Activated naive CD8-positive, alpha-beta T cell (primary cell): ENCODE results near the gene GLO1.

Source experiments
- H3K27ac Mint-ChIP-seq: one replicate; pipeline ENCODE4 v1.8.0; 2021; ENCODE audit warnings: mixed read lengths
- H3K27me3 Mint-ChIP-seq: one replicate; pipeline ENCODE4 v1.8.0; 2021; ENCODE audit warnings: mixed read lengths
- H3K36me3 Mint-ChIP-seq: one replicate; pipeline ENCODE4 v1.8.0; 2021; ENCODE audit warnings: mixed read lengths
- H3K4me1 Mint-ChIP-seq: one replicate; pipeline ENCODE4 v1.8.0; 2021; ENCODE audit warnings: low read depth, mixed read lengths
- H3K4me3 Mint-ChIP-seq: one replicate; pipeline ENCODE4 v1.8.0; 2021; ENCODE audit warnings: mild to moderate bottlenecking, mixed read lengths
- H3K9me3 Mint-ChIP-seq: one replicate; pipeline ENCODE4 v1.8.0; 2021; ENCODE audit warnings: low read depth, mixed read lengths

The GLO1 gene

DNA sequence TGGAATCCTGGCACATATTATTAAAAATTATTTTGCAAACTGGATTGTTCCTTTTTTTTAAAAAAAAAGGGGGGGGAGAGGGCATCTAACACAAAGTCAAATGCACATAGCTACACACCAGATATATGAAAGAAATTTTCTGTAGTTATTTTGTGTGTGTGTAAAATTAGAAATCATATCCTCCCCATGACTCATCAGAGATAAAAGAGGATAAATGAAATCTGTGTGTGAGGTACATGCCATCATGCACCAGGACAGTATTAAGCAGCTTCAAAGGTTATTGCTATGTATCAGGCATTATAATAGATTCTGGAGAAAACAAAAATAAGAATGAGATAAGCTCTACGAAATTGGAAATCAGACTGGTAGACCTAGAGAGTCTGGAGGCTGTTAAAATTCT lies 68.4 kb downstream of the GLO1 start:
- Mint-ChIP-seq H3K27ac (no peak overlapping the region), H3K36me3 (no peaks in the 10 kb centered on the region), H3K9me3 (no peaks in the 10 kb centered on the region), H3K27me3 (no peaks in the 10 kb centered on the region), H3K4me1 (peaks cover 56% of the 10 kb centered on the region), H3K4me3 (no peak overlapping the region)

DNA sequence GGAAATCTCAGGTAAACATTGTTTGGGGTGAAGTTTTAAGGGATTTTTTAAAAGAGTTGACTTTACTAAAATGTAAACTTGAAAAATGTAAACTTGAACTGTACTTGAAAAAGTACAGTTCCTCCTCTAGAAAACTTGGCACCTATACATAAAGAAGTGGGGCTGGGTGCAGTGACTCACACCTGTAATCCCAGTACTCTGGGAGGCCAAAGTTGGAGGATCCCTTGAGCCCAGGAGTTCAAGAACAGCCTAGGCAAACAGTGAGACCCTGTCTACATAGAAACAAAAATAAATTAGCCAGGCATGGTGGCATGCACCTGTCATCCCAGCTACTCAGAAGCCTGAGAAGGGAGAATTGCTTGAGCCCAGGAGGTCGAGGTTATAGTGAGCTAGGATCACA lies 70.5 kb downstream of the GLO1 start:
- no peaks in the 10 kb centered on the region for H3K9me3 Mint-ChIP-seq
- H3K36me3 Mint-ChIP-seq: peaks cover 2% of the 10 kb centered on the region
- H3K27ac Mint-ChIP-seq: no peak overlapping the region
- H3K4me1 Mint-ChIP-seq: peaks cover 43% of the 10 kb centered on the region
- H3K27me3 Mint-ChIP-seq: no peaks in the 10 kb centered on the region
- H3K4me3 Mint-ChIP-seq: no peak overlapping the region

DNA sequence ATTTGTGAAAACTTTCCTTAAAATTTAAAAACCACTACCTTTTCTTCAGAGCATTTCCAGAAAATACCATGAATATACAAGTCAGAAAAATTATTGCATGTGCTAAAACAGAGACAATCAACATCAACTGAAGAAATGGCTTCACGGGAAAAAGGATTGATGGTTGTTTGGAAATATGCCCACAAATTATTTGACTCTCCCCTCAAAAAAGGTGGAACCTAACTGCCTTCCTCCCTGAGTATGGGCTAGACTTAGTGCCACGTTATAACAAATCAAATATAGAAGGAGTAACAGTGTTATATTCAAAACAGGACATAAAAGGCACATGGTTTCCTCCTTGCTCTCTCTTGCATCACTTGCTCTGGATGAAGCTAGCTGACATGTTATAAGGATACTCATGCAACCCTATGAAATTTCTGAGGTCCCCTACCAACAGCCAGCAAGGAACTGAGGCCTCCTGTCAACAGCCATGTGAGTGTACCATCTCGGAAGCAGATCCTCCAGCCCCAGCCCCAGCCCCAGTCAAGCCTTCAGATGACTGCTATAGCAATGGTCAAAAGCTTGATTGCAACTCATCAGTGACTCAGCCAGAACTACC lies 71.7 kb downstream of the GLO1 start:
- Mint-ChIP-seq H3K9me3 (no peaks in the 10 kb centered on the region), H3K27me3 (no peaks in the 10 kb centered on the region), H3K27ac (no peak overlapping the region), H3K4me1 (peaks cover 36% of the 10 kb centered on the region), H3K36me3 (peaks cover 2% of the 10 kb centered on the region), H3K4me3 (no peak overlapping the region)
